ENCODE results near the gene WASF3.

DNA sequence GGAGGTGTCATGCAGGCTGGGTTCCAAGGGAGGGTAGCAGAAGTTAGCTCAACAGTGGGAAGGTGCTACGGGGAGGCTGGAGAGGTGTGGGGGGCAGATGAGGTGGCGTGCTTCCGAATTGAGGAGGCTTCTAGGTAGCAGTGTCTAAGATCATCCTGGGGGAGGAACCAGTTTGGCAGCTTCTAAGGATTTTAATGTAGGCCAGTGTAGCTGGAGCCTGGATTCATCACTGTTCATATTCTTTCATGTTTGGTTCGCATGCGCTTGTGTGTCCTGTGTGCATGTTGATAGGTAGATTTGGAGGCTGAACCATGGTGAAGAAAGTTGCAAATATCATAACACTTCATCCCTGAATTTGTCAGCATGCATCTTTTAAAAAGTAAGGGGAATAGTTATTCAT is 116.4 kb downstream of the WASF3 start:
- no peak for TF ChIP-seq SP1 (IDR thresholded peaks at IDR 0.05; ENCODE audit: low read depth)
- no peak for TF ChIP-seq EZH2phosphoT487 (IDR thresholded peaks at IDR 0.05; ENCODE audit: borderline replicate concordance)
- no peak for TF ChIP-seq EZH2 (IDR thresholded peaks at IDR 0.05)
- TF ChIP-seq JUND (IDR thresholded peaks at IDR 0.05) = no peak
- TF ChIP-seq, protein P1, sequence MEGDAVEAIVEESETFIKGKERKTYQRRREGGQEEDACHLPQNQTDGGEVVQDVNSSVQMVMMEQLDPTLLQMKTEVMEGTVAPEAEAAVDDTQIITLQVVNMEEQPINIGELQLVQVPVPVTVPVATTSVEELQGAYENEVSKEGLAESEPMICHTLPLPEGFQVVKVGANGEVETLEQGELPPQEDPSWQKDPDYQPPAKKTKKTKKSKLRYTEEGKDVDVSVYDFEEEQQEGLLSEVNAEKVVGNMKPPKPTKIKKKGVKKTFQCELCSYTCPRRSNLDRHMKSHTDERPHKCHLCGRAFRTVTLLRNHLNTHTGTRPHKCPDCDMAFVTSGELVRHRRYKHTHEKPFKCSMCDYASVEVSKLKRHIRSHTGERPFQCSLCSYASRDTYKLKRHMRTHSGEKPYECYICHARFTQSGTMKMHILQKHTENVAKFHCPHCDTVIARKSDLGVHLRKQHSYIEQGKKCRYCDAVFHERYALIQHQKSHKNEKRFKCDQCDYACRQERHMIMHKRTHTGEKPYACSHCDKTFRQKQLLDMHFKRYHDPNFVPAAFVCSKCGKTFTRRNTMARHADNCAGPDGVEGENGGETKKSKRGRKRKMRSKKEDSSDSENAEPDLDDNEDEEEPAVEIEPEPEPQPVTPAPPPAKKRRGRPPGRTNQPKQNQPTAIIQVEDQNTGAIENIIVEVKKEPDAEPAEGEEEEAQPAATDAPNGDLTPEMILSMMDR (IDR thresholded peaks at IDR 0.05 in 2 of 3, conservative IDR thresholded peaks at IDR 0.05 in 1 of 3; ENCODE audit: borderline replicate concordance in 1 of 3, insufficient read depth in 1 of 3, low read depth in 2 of 3, low read length in 2 of 3) = no peak
- no peak for TF ChIP-seq EGR1 (IDR thresholded peaks at IDR 0.05; ENCODE audit: low read depth)
- TF ChIP-seq, protein P2, sequence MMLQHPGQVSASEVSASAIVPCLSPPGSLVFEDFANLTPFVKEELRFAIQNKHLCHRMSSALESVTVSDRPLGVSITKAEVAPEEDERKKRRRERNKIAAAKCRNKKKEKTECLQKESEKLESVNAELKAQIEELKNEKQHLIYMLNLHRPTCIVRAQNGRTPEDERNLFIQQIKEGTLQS (IDR thresholded peaks at IDR 0.05) = no peak
- TF ChIP-seq ZNF274 (IDR thresholded peaks at IDR 0.05; ENCODE audit: low read depth, low read length) = no peak
- TF ChIP-seq MAX (IDR thresholded peaks at IDR 0.05) = no peak
